ENCODE results near the gene AQP9. TPM values are rescaled to one million over a fixed set of nuclear protein-coding genes. Genes with fewer than 3 reads are reported as not detected.
"Not testable (repeated sequence)": the region's sequence is repeated elsewhere in the genome, so short reads cannot be mapped to it uniquely, and the experiment has no call there.

Gene AQP9, protein sequence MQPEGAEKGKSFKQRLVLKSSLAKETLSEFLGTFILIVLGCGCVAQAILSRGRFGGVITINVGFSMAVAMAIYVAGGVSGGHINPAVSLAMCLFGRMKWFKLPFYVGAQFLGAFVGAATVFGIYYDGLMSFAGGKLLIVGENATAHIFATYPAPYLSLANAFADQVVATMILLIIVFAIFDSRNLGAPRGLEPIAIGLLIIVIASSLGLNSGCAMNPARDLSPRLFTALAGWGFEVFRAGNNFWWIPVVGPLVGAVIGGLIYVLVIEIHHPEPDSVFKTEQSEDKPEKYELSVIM
- total RNA-seq (1 to 10 TPM in 1 of 2 donors, under 1 TPM in 1; 0.78 to 3.5 TPM), total RNA-seq (0 reads per million in 2 donors)

DNA sequence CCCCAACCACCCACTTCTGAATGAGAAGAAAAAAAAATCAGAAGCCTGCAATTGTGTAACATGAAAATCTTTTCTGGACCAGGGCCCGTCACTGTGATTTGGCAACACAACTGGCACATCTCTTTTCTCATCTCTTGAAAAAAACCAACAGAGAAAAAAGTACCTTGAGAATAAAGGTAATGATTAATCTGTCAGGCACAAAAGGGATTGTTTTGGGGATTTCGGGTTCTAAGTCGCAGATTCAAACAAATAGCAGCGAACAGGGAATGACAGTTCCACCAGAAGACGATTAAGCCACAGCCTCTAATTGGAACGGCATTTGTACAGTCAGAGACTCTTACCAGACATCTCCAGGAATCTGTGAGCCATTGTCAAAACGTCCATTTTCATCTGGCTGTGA is at the start of gene AQP9:
Gene AQP9, plus strand, starts transcription at position 276 of the 400 bp plus-strand sequence. CDS start 185 bp downstream, outside the sequence.
- no peaks in the 10 kb centered on the region for H3K9me3 ChIP-seq (ENCODE audit: control insufficient read depth, low read length, poor library complexity, severe bottlenecking)
- DNase-seq = no peak
- Mint-ChIP-seq H3K4me1 (no peaks in the 10 kb centered on the region), H3K27ac (no peak within 1 kb of the TSS), H3K4me3 (no peak within 1 kb of the TSS), H3K27me3 (peaks cover 42% of the 10 kb centered on the region), H3K36me3 (ENCODE audit: low read depth) (no peaks in the 10 kb centered on the region)
- ATAC-seq = no peak

DNA sequence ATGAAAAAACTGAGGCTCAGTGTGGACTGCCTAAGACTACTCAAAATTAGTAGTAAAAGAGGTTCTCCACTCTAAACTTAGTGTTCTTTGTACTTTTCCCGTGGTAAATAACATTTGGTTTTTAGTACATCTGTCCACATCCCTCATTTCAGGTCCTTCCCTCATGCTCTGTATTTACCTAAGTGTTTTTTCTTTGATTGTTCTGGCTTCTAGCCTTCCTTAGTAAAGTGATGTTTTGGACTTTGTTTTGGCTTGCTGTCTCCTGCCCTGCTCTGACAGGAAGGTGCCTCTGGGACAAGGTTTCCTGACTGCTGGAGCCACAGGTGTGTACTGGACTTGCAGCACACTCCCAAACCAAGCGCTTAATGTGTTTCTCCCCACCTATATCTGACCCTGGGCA is 42.8 kb upstream of the AQP9 start:
- ATAC-seq (no peak), DNase-seq (no peak)
- Mint-ChIP-seq H3K4me1 (no peaks in the 10 kb centered on the region), H3K27ac (no peak overlapping the region), H3K27me3 (peaks cover 2% of the 10 kb centered on the region), H3K36me3 (ENCODE audit: low read depth) (no peaks in the 10 kb centered on the region), H3K4me3 (no peak overlapping the region)
- no peaks in the 10 kb centered on the region for H3K9me3 ChIP-seq (ENCODE audit: control insufficient read depth, low read length, poor library complexity, severe bottlenecking)

DNA sequence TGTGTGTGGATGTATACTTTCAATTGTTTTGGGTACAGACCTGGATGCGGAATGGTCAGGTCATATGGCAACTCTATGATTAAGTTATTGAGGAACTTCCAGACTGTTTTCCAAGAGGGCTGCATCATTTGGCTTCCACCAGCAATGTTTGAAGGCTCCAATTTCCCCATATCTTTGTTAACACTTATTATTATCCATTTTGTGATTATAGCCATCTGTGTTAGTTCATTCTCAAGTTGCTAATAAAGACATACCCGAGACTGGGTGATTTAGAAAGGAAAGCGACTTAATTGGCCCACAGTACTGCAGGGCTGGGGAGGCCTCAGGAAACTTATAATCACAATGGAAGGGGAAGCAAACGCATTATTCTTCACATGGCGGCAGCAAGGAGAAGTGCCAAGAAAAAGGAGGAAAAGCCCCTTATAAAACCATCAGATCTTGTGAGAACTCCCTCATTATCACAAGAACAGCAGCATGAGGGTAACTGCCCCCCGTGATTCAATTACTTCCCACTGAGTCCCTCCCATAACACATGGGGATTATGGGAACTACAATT is 41.6 kb upstream of the AQP9 start:
- H3K4me1 Mint-ChIP-seq = no peaks in the 10 kb centered on the region
- H3K9me3 ChIP-seq (ENCODE audit: control insufficient read depth, low read length, poor library complexity, severe bottlenecking) = no peaks in the 10 kb centered on the region
- H3K27ac Mint-ChIP-seq = no peak overlapping the region
- ATAC-seq = no peak
- DNase-seq = no peak
- H3K4me3 Mint-ChIP-seq = no peak overlapping the region
- H3K27me3 Mint-ChIP-seq = peaks cover 9% of the 10 kb centered on the region
- H3K36me3 Mint-ChIP-seq (ENCODE audit: low read depth) = no peaks in the 10 kb centered on the region

DNA sequence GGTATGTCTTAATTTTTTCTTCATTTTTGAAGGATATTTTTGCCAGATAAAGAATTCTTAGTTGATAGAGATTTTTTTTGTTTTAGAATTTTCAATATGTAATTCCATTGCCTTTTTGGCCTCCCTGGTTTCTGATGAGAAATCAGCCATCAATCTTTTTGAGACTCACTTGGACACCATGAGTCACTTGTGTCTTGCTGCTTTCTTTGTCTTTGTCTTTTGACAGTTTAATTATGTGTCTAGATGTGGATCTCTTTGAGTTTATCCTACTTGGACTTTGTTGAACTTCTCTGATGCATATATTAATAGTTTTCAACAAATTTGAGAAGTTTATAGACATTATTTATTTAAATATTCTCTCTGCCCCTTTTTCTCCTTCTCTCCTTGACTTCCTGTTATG is 34.7 kb upstream of the AQP9 start:
- DNase-seq (no peak), ATAC-seq (no peak)
- Mint-ChIP-seq H3K27me3 (peaks cover 42% of the 10 kb centered on the region), H3K4me1 (no peaks in the 10 kb centered on the region), H3K36me3 (ENCODE audit: low read depth) (no peaks in the 10 kb centered on the region), H3K27ac (no peak overlapping the region), H3K4me3 (no peak overlapping the region)
- H3K9me3 ChIP-seq (ENCODE audit: control insufficient read depth, low read length, poor library complexity, severe bottlenecking) = no peaks in the 10 kb centered on the region

DNA sequence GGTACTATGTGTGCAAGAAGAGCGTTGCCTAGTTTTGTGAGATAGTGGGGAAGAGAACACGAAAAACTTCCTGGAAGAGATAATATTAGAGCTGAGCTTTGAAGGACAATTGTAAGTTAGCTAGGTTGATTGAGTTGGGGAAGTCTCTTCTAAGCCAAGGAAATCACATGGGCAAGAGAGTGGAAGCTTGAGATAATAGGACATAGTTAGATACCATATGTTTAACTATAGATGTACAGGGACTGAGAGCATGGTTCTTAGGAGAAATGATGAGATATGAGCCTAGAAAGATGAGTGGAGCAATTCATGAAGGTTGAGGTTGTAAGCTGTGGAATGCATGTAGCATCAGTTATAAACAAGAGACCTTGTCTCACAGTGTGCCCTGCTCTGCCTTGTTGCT is 30.1 kb upstream of the AQP9 start:
- Mint-ChIP-seq H3K36me3 (ENCODE audit: low read depth) (peaks cover 4% of the 10 kb centered on the region), H3K27me3 (peaks cover 39% of the 10 kb centered on the region), H3K27ac (no peak overlapping the region), H3K4me3 (no peak overlapping the region), H3K4me1 (no peaks in the 10 kb centered on the region)
- DNase-seq (no peak), ATAC-seq (no peak)
- no peaks in the 10 kb centered on the region for H3K9me3 ChIP-seq (ENCODE audit: control insufficient read depth, low read length, poor library complexity, severe bottlenecking)

DNA sequence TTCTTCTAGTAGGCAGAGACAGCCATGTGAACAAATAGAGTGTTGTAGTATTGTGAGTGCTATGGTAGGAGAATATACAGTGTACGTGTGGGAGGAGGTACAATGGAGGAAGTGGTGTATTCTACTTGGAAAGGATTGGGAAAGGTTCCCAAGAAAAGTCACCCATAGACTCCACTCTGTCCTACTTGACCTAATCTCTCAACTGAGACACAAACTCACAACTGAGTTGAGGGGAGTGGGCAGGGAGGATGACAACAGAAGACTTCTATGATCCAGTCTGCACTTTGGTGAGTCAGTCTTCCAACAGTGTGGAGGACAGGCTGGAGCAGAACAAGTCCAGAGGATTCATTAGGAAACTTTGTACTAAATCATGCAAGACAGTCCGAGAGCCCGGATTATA is 28.8 kb upstream of the AQP9 start:
- Mint-ChIP-seq H3K27ac (no peak overlapping the region), H3K4me3 (no peak overlapping the region), H3K4me1 (no peaks in the 10 kb centered on the region), H3K36me3 (ENCODE audit: low read depth) (peaks cover 4% of the 10 kb centered on the region), H3K27me3 (peaks cover 37% of the 10 kb centered on the region)
- no peaks in the 10 kb centered on the region for H3K9me3 ChIP-seq (ENCODE audit: control insufficient read depth, low read length, poor library complexity, severe bottlenecking)
- ATAC-seq = no peak
- DNase-seq = no peak

DNA sequence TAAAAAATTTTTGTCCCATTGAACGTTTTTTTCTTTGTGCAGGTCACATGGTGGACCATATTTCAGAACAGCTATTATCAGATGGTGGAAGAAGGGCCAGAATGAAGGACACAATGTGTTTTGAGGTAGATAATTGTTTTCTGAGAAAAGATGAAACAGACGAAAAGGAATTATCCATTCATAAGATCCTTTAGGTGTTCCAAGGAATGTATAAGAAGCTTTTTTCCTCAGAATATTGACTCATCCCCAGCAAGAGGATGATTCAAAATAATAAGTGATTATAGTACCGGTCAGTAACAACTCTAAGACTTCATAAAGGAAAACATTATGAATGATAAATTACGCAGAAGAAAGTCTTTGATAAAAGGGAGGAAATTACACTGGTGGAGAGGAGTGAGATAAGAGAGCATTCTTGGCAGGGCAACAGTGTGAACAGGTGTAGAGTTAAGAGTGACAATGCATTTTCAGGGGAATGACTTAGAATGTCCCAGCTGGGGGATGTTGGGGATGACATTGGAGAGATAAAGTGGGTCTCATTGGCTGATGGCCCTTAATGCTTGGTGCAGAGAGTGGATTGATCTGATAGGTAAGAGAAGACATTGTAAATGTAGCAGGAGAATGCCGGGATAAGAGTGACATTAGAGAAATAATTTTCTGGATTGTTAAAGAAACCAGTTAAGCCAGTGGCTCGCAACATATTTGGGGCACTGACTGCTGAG is 27.0 kb upstream of the AQP9 start:
- Mint-ChIP-seq H3K27ac (no peak overlapping the region), H3K4me3 (no peak overlapping the region), H3K4me1 (no peaks in the 10 kb centered on the region), H3K36me3 (ENCODE audit: low read depth) (peaks cover 4% of the 10 kb centered on the region), H3K27me3 (peaks cover 37% of the 10 kb centered on the region)
- no peak for DNase-seq
- no peaks in the 10 kb centered on the region for H3K9me3 ChIP-seq (ENCODE audit: control insufficient read depth, low read length, poor library complexity, severe bottlenecking)
- ATAC-seq = no peak

DNA sequence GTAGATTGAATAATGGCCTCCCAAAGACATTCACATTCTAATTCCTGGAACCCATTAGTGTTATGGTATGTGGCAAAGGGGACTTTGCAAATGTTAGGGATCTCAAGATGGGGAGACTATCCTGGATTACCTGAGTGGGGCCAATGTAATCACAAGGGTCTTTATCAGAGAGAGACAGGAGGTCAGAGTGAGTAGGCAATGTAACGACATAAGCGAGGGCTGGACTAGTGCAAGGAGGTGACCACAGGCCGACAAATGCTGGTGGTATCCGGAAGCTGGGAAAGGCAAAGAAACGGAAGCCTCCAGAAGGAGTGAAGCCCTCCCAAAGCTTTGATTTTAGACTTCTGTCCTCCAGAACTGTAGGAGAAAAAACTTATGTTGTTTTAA is 26.5 kb upstream of the AQP9 start:
- Mint-ChIP-seq H3K27ac (no peak overlapping the region), H3K4me1 (no peaks in the 10 kb centered on the region), H3K36me3 (ENCODE audit: low read depth) (peaks cover 4% of the 10 kb centered on the region), H3K4me3 (no peak overlapping the region), H3K27me3 (peaks cover 37% of the 10 kb centered on the region)
- no peak for ATAC-seq
- no peak for DNase-seq
- H3K9me3 ChIP-seq (ENCODE audit: control insufficient read depth, low read length, poor library complexity, severe bottlenecking) = no peaks in the 10 kb centered on the region

DNA sequence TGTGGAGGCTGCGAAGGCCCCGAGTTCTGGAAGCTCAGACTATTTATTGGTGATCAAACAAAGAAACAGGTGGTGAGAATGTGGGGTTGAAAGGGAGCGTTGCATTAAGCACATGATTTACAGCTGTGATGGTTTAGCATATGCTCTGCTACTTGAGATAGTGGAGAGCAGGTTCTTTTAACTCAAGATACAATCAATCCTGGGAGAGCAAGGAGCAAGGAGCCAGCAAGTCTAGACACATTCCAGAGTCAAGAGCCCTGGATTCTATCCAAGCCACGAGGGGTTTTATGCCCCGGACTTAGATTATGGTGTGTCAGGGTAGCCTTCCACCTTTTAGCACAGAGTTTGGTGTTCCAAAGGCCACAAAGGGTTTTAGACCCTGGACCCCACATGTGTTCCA is 24.8 kb upstream of the AQP9 start:
- H3K9me3 ChIP-seq (ENCODE audit: control insufficient read depth, low read length, poor library complexity, severe bottlenecking); DNase-seq; H3K27ac Mint-ChIP-seq; H3K4me3 Mint-ChIP-seq; H3K36me3 Mint-ChIP-seq (ENCODE audit: low read depth); H3K4me1 Mint-ChIP-seq; ATAC-seq: not testable (repeated sequence)
- H3K27me3 Mint-ChIP-seq = peaks cover 37% of the 10 kb centered on the region

DNA sequence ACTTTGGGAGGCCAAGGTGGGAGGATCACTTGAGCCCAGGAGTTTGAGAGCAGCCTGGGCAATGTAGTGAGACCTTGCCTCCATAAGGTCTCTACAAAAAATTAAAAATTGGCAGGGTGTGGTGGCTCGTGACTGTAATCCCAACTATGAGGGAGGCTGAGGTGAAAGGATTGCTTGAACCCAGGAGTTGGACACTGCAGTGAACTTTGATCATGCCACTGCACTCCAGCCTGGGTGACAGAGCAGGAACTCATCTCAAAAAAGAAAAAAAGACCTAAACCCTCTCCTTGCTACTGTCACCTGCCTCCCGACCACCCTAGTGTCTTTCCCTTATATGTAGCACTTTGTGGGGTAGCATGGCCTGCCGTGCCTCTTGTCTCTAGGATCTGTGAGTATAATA is 23.8 kb upstream of the AQP9 start:
- no peaks in the 10 kb centered on the region for H3K9me3 ChIP-seq (ENCODE audit: control insufficient read depth, low read length, poor library complexity, severe bottlenecking)
- H3K27ac Mint-ChIP-seq = no peak overlapping the region
- H3K4me3 Mint-ChIP-seq = no peak overlapping the region
- peaks cover 37% of the 10 kb centered on the region for H3K27me3 Mint-ChIP-seq
- DNase-seq (no peak), ATAC-seq (no peak)
- peaks cover 4% of the 10 kb centered on the region for H3K36me3 Mint-ChIP-seq (ENCODE audit: low read depth)
- H3K4me1 Mint-ChIP-seq = no peaks in the 10 kb centered on the region

DNA sequence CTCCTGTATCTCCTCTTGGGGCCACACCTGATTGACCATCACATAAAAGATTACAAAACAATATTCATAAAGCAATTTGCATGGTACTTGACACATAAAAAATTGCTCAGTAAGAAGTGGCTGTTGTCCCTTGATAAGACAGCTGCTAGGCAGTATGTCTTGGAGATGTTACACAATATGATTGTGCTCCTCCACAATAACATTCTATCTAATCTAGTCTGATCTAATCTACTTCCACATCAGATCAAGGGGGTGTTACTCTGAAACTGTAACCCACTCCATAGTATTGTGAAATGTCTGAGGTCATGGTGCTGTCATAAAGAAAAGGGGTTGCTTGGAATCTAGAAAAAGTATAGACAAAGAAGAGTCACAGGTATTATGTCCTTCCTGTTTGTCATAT is 23.4 kb upstream of the AQP9 start:
- peaks cover 37% of the 10 kb centered on the region for H3K27me3 Mint-ChIP-seq
- no peak overlapping the region for H3K4me3 Mint-ChIP-seq
- DNase-seq (no peak), ATAC-seq (no peak)
- no peaks in the 10 kb centered on the region for H3K4me1 Mint-ChIP-seq
- H3K27ac Mint-ChIP-seq = no peak overlapping the region
- peaks cover 4% of the 10 kb centered on the region for H3K36me3 Mint-ChIP-seq (ENCODE audit: low read depth)
- H3K9me3 ChIP-seq (ENCODE audit: control insufficient read depth, low read length, poor library complexity, severe bottlenecking) = no peaks in the 10 kb centered on the region

DNA sequence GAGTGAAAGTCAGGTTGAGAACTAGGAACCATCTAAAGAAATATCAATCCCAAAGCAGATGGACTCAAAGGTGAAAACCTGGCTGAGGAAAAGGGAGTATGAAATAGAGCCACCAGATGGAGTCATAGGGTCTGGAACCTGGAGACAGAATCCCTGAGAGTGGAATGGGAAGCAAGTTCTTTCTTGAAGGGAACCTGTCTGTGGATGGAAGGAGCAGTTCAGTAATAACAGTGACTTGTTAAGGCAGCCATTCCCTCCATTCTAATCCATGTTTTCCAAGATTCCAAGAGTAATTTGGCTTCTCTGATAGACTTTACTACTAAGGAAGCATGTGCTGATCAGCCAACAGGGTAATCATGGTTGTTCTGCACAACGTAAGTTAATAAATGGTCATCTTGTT is 22.5 kb upstream of the AQP9 start:
- DNase-seq (no peak), ATAC-seq (no peak)
- Mint-ChIP-seq H3K27me3 (peaks cover 42% of the 10 kb centered on the region), H3K36me3 (ENCODE audit: low read depth) (peaks cover 4% of the 10 kb centered on the region), H3K4me3 (no peak overlapping the region), H3K27ac (no peak overlapping the region), H3K4me1 (no peaks in the 10 kb centered on the region)
- H3K9me3 ChIP-seq (ENCODE audit: control insufficient read depth, low read length, poor library complexity, severe bottlenecking) = no peaks in the 10 kb centered on the region

DNA sequence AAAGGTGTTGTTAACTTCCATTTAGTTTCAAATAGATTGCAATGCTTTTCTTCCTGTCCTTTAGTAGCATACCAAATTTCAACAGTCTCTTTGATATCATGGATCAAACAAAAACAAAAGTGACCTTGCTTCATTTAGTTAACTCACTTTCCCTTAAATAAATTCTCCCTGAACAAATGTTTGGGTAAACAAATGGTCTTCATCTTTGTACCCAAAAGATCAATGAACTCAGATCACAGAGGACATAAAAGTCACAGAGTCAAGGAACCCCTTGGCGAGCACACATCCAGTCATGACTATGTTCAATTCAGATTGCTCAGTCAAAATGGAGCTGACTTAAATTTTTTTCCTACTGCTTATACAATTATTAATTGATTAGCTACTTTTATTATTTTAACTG is 20.6 kb upstream of the AQP9 start:
- no peak for ATAC-seq
- Mint-ChIP-seq H3K4me1 (no peaks in the 10 kb centered on the region), H3K36me3 (ENCODE audit: low read depth) (no peaks in the 10 kb centered on the region), H3K4me3 (no peak overlapping the region), H3K27ac (no peak overlapping the region), H3K27me3 (peaks cover 38% of the 10 kb centered on the region)
- H3K9me3 ChIP-seq (ENCODE audit: control insufficient read depth, low read length, poor library complexity, severe bottlenecking) = no peaks in the 10 kb centered on the region
- no peak for DNase-seq

DNA sequence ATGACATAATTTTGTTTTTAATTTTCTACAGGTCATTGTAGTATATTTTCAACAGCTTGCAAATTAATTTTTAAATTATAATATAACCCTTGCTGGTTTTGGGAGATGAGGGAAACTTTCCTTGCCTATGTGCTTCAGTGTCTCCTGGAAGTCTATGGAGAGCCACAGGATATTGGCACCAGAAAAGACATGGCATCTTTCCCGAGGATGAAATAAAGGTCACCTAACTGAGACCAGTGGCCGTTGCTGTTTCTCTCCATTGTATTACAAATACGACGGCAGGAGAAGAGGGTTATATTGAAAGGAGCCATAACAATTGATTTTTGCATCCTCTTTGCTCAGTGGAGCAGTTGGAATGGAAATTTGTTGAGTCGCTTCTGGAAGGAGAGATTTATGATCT is 19.9 kb upstream of the AQP9 start:
- H3K27me3 Mint-ChIP-seq = peaks cover 33% of the 10 kb centered on the region
- no peak overlapping the region for H3K27ac Mint-ChIP-seq
- H3K36me3 Mint-ChIP-seq (ENCODE audit: low read depth) = no peaks in the 10 kb centered on the region
- H3K9me3 ChIP-seq (ENCODE audit: control insufficient read depth, low read length, poor library complexity, severe bottlenecking) = no peaks in the 10 kb centered on the region
- ATAC-seq (no peak), DNase-seq (no peak)
- no peak overlapping the region for H3K4me3 Mint-ChIP-seq
- no peaks in the 10 kb centered on the region for H3K4me1 Mint-ChIP-seq

Measured in T-helper 17 cell (primary cell).